HEK293T (cell line): Measurements from ENCODE around the gene ITFG1.
A peak's percentile ranks its signal among the peaks of the same experiment; 100 is the strongest.
"Not testable (repeated sequence)": the region's sequence is repeated elsewhere in the genome, so short reads cannot be mapped to it uniquely, and the experiment has no call there.

Experiments
- CTCF ChIA-PET: fragments of 350-600 bp; formaldehyde crosslinking; extraction: SDS; loops from one replicate; lab custom pipeline; 2021; ENCODE audit warnings: antibody characterized with exemption, inconsistent platforms; lab: Yijun Ruan, JAX
- POLR2A ChIA-PET: fragments of 350-600 bp; formaldehyde crosslinking; extraction: SDS; loops from one replicate; lab custom pipeline; 2020; ENCODE audit warnings: antibody characterized with exemption, inconsistent platforms; lab: Yijun Ruan, JAX
- DNase-seq: peaks from one replicate; pipeline ENCODE4 v3.0.0; 2012; ENCODE audit warnings: mixed read lengths; ENCODE audit errors: extremely low spot score
- ARNT ChIP-seq: fragments of 450-650 bp; IDR thresholded peaks from 2 replicates; pipeline ENCODE4 v1.6.1; 2017; ENCODE audit warnings: mild to moderate bottlenecking
- BHLHE40 ChIP-seq: fragments of 450-650 bp; IDR thresholded peaks from 2 replicates; pipeline ENCODE4 v1.6.1; 2016; ENCODE audit warnings: mild to moderate bottlenecking, moderate library complexity, borderline replicate concordance
- CTBP1 ChIP-seq: fragments of 450-650 bp; IDR thresholded peaks from 2 replicates; pipeline ENCODE4 v1.6.1; 2016; ENCODE audit warnings: borderline replicate concordance
- ELF4 ChIP-seq: fragments of 450-650 bp; IDR thresholded peaks from 2 replicates; pipeline ENCODE4 v1.6.1; 2017; ENCODE audit warnings: antibody characterized with exemption
- FOXA1 ChIP-seq: fragments of 450-650 bp; IDR thresholded peaks from 2 replicates; pipeline ENCODE4 v1.6.1; 2016; ENCODE audit warnings: mild to moderate bottlenecking
- FOXK2 ChIP-seq: fragments of 450-650 bp; IDR thresholded peaks from 2 replicates; pipeline ENCODE4 v1.6.1; 2016; ENCODE audit warnings: mild to moderate bottlenecking
- FOXM1 ChIP-seq: fragments of 450-650 bp; IDR thresholded peaks from 2 replicates; pipeline ENCODE4 v1.6.1; 2017; ENCODE audit warnings: mild to moderate bottlenecking, borderline replicate concordance
- HDGF ChIP-seq: fragments of 450-650 bp; IDR thresholded peaks from 2 replicates; pipeline ENCODE4 v1.6.1; 2017; ENCODE audit warnings: antibody characterized with exemption, borderline replicate concordance
- L3MBTL2 ChIP-seq: fragments of 450-650 bp; conservative IDR thresholded peaks from 2 replicates; pipeline ENCODE4 v1.6.1; 2016; ENCODE audit warnings: mild to moderate bottlenecking
- LEF1 ChIP-seq: fragments of 450-650 bp; IDR thresholded peaks from 2 replicates; pipeline ENCODE4 v1.6.1; 2017; ENCODE audit warnings: mild to moderate bottlenecking, borderline replicate concordance
- NFRKB ChIP-seq: fragments of 450-650 bp; IDR thresholded peaks from 2 replicates; pipeline ENCODE4 v1.6.1; 2016; ENCODE audit warnings: mild to moderate bottlenecking, moderate library complexity
- PKNOX1 ChIP-seq: fragments of 450-650 bp; IDR thresholded peaks from 2 replicates; pipeline ENCODE4 v1.6.1; 2016
- SP1 ChIP-seq: fragments of 450-650 bp; IDR thresholded peaks from 2 replicates; pipeline ENCODE4 v1.6.1; 2017
- SUZ12 ChIP-seq: fragments of 450-650 bp; IDR thresholded peaks from 2 replicates; pipeline ENCODE4 v1.6.1; 2016; ENCODE audit warnings: mild to moderate bottlenecking
- TARDBP ChIP-seq: fragments of 450-650 bp; IDR thresholded peaks from 2 replicates; pipeline ENCODE4 v1.6.1; 2016
- ZNF384 ChIP-seq: fragments of 450-650 bp; IDR thresholded peaks from 2 replicates; pipeline ENCODE4 v1.6.1; 2016

ITFG1 gene

GRCh38 chr16:47156680-47157215, 304.1 kb downstream of the ITFG1 start:
- ChIA-PET CTCF (interaction anchor here (1.3 kb wide), 1 partner anchor 12 kb away, joined by 4 read pairs; no protein-coding TSS in a partner anchor), POLR2A (interaction anchor here (0.6 kb wide), 1 partner anchor 304 kb away, joined by 3 read pairs; the partner anchor contains the start of genes ITFG1 and PHKB)
- TF ChIP-seq CTBP1 (no peak), NFRKB (no peak), HDGF (no peak), TARDBP (no peak), FOXA1 (no peak), ELF4 (no peak)
- DNase-seq: no peak

- CTCF ChIA-PET, POLR2A ChIA-PET, DNase-seq: not testable (repeated sequence)
These were observed 308.4 kb downstream of the ITFG1 start for GRCh38 chr16:47152501-47152900.

GRCh38 chr16:47150067-47150466, 310.8 kb downstream of the ITFG1 start:
- no peak for DNase-seq
- no peak for TF ChIP-seq ARNT
- no peak for TF ChIP-seq NFRKB
- no peak for TF ChIP-seq PKNOX1
- no peak for TF ChIP-seq FOXK2
- no peak for TF ChIP-seq ZNF384
- no peak for TF ChIP-seq LEF1
- no peak for TF ChIP-seq HDGF
- TF ChIP-seq CTBP1: no peak
- no peak for TF ChIP-seq L3MBTL2
- no peak for TF ChIP-seq FOXA1
- TF ChIP-seq TARDBP: no peak
- TF ChIP-seq BHLHE40: no peak
- TF ChIP-seq SP1: no peak
- TF ChIP-seq SUZ12: no peak
- CTCF ChIA-PET: no interaction called here
- POLR2A ChIA-PET: no interaction called here

GRCh38 chr16:47144559-47144877, 316.3 kb downstream of the ITFG1 start:
- CTCF ChIA-PET: interaction anchor here (0.9 to 1.8 kb wide), 4 partner anchors 11 to 909 kb away, joined by 3 to 4 read pairs (median 4); no protein-coding TSS in a partner anchor
- POLR2A ChIA-PET: interaction anchor here (1.8 kb wide), 1 partner anchor 316 kb away, joined by 5 read pairs; the partner anchor contains the start of genes ITFG1 and PHKB
- TF ChIP-seq HDGF (no peak), L3MBTL2 (0 out of 2 replicates have a peak, but pooled peaks have one; percentile 12), ZNF384 (no peak)
- no peak for DNase-seq

- ChIA-PET CTCF (interaction anchor here (0.5 to 1.8 kb wide), 7 partner anchors 12 to 910 kb away, joined by 3 to 4 read pairs (median 4); no protein-coding TSS in a partner anchor), POLR2A (interaction anchor here (0.7 to 1.8 kb wide), 3 partner anchors 317 to 1021 kb away, joined by 3 to 5 read pairs (median 3); partner anchors contain the start of genes ITFG1 and PHKB)
- DNase-seq: peak; percentile 75
- no peak for TF ChIP-seq FOXK2
- peak; percentile 61; the same call in 1 of the 2 replicates for TF ChIP-seq L3MBTL2
These were observed 316.9 kb downstream of the ITFG1 start, which contains the start of gene NETO2 for GRCh38 chr16:47143677-47144558. Gene NETO2 (minus strand): TSS chr16:47143945. CDS start chr16:47143612, 333 bp downstream.

- ChIA-PET POLR2A (interaction anchor here (0.7 to 1.8 kb wide), 3 partner anchors 318 to 1022 kb away, joined by 3 to 5 read pairs (median 3); partner anchors contain the start of genes ITFG1 and PHKB), CTCF (interaction anchor here (0.6 to 1.8 kb wide), 4 partner anchors 17 to 194 kb away, joined by 3 to 4 read pairs (median 4); no protein-coding TSS in a partner anchor)
- peak; percentile 80 for DNase-seq
- TF ChIP-seq HDGF: no peak
- TF ChIP-seq L3MBTL2: peak; percentile 47
These were observed 317.8 kb downstream of the ITFG1 start for GRCh38 chr16:47142821-47143676.

GRCh38 chr16:47142486-47142820, 318.4 kb downstream of the ITFG1 start:
- ChIA-PET CTCF (interaction anchor here (0.6 to 1.4 kb wide), 4 partner anchors 163 to 1022 kb away, joined by 3 to 6 read pairs (median 4); no protein-coding TSS in a partner anchor), POLR2A (no interaction called here)
- TF ChIP-seq NFRKB: no peak
- TF ChIP-seq L3MBTL2: no peak
- TF ChIP-seq TARDBP: no peak
- TF ChIP-seq LEF1: no peak
- no peak for TF ChIP-seq BHLHE40
- no peak for TF ChIP-seq SP1
- TF ChIP-seq HDGF: no peak
- no peak for TF ChIP-seq FOXM1
- no peak for TF ChIP-seq ARNT
- TF ChIP-seq SUZ12: no peak
- TF ChIP-seq FOXK2: no peak
- TF ChIP-seq PKNOX1: no peak
- no peak for DNase-seq
